IPS-20b (cell line): ENCODE measurements around the gene SFTPB.
"Not testable (repeated sequence)": the region's sequence is repeated elsewhere in the genome, so short reads cannot be mapped to it uniquely, and the experiment has no call there.

ENCODE experiments used
- H3K27ac ChIP-seq: one replicate; pipeline ENCODE4 v1.5.1; 2013; ENCODE audit warnings: low read length
- H3K27me3 ChIP-seq: 2 replicates; pipeline ENCODE4 v1.6.1; 2013; ENCODE audit warnings: mild to moderate bottlenecking, low read length, inconsistent platforms; ENCODE audit not compliant: insufficient read depth
- H3K36me3 ChIP-seq: 2 replicates; pipeline ENCODE4 v1.6.1; 2013; ENCODE audit warnings: low read depth, mild to moderate bottlenecking, inconsistent platforms, low read length, moderate library complexity; ENCODE audit not compliant: insufficient read depth
- H3K4me1 ChIP-seq: 2 replicates; pipeline ENCODE4 v1.6.1; 2013; ENCODE audit warnings: mild to moderate bottlenecking, control low read depth, inconsistent platforms, low read length, moderate library complexity; ENCODE audit not compliant: insufficient read depth
- H3K4me3 ChIP-seq: 2 replicates; pipeline ENCODE4 v1.5.1; 2013; ENCODE audit warnings: mild to moderate bottlenecking, low read length, inconsistent platforms
- H3K9ac ChIP-seq: 2 replicates; pipeline ENCODE4 v1.6.1; 2013; ENCODE audit warnings: low read depth, mild to moderate bottlenecking, inconsistent platforms, low read length, moderate library complexity
- H3K9me3 ChIP-seq: 2 replicates; pipeline ENCODE4 v1.6.1; 2013; ENCODE audit warnings: mild to moderate bottlenecking, low read depth, low read length, inconsistent platforms; ENCODE audit not compliant: insufficient read depth

The SFTPB gene

DNA sequence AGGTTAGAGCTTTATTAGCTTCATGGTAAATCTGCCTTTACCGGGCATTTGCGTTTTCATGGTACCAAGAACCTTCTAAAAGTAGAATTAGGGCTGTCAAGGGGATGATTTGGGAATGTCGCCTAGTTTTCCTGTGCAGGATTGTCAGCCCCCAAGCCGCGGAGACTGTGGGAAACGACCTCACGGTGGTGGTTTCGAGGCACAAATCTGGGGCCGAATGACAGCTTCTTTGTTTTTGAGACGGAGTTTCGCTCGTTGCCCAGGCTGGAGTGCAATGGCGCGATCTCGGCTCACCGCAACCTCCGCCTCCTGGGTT lies 52.6 kb downstream of the SFTPB start:
- Histone ChIP-seq H3K27ac (no peak overlapping the region), H3K9ac (peak overlapping the region; percentile 90; the same call in 1 of the 2 replicates), H3K27me3 (no peaks in the 10 kb centered on the region), H3K4me1 (peaks cover 4% of the 10 kb centered on the region; the same call in 1 of the 2 replicates), H3K9me3 (no peaks in the 10 kb centered on the region), H3K4me3 (no peak overlapping the region; the same call in 1 of the 2 replicates), H3K36me3 (peaks cover 28% of the 10 kb centered on the region)

DNA sequence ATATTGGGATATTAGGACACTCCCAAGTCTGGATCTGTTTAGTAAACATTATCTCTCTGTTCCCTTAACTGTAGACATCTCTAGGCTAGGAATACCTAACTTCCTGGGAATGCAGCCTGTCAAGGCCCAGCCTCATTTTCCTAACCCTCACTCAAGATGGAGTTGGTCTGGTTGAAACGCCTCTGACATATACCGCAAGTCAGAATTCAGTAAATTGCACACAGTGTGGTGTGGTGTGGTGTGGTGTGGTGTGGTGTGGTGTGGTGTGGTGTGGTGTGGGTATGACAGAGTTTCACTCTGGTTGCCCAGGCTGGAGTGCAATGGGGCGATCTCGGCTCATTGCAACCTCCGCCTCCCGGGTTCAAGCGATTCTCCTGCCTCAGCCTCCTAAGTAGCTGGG lies 53.2 kb downstream of the SFTPB start:
- H3K4me1 ChIP-seq, H3K27ac ChIP-seq, H3K4me3 ChIP-seq, H3K9ac ChIP-seq, H3K27me3 ChIP-seq, H3K9me3 ChIP-seq: not testable (repeated sequence)
- H3K36me3 ChIP-seq: peaks cover 26% of the 10 kb centered on the region

DNA sequence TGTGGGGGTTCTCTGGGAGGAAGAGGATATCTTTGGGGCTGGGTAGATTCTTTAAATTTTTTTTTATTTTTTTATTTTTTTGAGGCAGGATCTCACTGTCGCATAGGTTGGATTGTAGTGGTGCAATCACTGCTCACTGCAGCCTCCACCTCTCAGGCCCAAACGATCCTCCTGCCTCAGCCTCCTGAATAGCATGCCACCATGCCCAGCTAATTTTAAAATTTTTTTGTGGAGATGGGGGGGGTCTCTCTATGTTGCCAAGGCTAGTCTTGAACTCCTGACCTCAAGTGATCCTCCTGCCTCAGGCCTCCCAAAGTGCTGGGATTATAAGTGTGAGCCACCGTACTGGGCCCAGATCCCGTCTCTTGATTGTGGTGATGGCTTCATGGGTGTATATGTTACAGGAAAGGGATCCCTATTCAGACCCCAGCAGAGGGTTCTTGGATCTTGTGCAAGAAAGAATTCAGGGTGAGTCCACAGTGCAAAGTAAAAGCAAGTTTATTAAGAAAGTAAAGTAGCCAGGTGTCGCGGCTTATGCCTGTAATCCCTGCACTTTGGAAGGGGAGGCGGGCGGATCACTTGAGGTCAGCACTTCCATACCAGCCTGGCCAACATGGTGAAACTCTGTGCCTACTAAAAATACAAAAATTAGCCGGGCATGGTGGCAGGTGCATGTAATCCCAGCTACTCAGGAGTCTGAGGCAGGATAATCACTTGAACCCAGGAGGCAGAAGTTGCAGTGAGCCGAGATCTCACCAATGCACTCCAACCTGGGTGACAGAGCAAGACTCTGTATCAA lies 54.1 kb downstream of the SFTPB start:
- no peak overlapping the region for H3K4me3 ChIP-seq
- no peaks in the 10 kb centered on the region for H3K27me3 ChIP-seq
- H3K9ac ChIP-seq: no peak overlapping the region
- no peak overlapping the region for H3K27ac ChIP-seq
- peaks cover 23% of the 10 kb centered on the region for H3K36me3 ChIP-seq
- H3K9me3 ChIP-seq: no peaks in the 10 kb centered on the region
- peaks cover 4% of the 10 kb centered on the region; the same call in 1 of the 2 replicates for H3K4me1 ChIP-seq

DNA sequence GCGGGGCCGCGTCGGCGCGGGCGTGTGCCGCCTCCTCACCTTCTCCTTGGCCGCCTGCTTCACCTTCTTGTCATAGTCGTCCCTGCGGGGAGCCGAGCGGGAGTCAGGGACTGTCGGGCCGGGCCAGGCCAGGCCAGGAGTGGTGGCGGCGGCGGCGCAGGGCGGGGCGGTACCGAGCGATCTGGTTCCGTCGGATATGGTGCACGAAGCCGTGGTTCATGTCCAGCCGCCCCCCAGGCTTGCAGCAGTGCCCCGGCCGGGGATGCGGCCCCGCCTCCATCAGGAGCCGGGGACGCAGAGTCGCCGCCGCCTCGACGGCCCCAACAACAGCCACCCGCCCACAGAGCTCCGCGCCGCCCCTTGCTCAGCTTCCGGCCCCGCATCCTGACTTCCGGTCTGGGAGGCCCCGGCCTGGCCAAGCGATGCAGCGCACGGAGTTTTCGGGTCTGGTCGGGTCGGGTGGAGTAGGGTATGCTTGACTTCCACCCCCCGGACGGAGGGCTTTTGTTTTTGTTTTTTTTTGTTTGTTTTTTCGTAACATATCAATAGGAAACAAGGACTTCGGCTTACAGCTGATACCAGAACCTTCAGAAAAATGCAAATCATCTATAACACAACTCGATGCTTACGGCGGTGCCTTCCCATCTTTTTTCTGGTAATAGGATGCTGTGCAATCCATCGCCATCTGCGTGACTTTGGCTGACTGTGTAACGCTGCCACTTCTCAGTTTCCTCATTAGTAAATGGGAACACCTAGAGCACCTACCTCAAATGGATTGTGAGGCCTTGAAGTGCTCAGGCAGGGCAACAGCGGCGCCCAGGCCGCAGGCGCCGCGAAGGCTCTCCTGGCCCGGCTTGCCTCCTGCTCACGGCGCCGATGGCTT lies 56.1 kb downstream of the SFTPB start, which contains the start of gene C2orf68:
Gene C2orf68, minus strand, starts transcription at position 362 of the 883 bp plus-strand sequence. Its CDS starts 82 bp downstream, at position 280.
- Histone ChIP-seq H3K36me3 (peaks cover 25% of the 10 kb centered on the region), H3K27me3 (no peaks in the 10 kb centered on the region), H3K9ac (peak within 1 kb of the TSS; percentile 79), H3K4me1 (0 out of 2 replicates have a peak, but pooled peaks cover under 1% of the 10 kb centered on the region), H3K9me3 (no peaks in the 10 kb centered on the region), H3K27ac (peak within 1 kb of the TSS; percentile 34), H3K4me3 (peak within 1 kb of the TSS; percentile 88)

DNA sequence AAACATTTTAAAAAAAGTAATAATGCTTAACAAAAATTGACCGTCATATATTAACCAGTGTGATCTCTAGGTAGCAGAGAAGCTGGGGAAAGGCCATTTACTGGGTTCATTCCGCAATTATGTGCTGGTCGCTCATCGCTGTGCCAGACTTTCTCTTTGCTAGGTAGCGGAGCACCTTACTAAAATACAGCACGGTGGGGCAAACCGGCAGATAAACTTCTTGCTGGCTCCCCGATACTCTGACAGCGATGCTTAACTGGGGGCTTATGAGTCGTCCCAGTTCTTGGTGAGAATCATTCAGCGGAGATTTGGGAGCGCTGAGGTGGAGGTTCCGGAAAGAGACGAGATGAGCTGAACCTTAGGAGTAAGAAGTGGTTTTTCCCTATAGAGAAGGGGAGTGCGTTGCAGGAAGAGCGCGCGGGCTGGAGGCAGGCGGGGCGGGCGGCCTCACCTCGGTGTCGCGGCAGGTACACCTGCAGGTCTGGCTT lies 56.7 kb downstream of the SFTPB start:
- peak overlapping the region; percentile 79 for H3K9ac ChIP-seq
- H3K27ac ChIP-seq: no peak overlapping the region

More for the DNA sequence above, 56.7 kb downstream of the SFTPB start:
- Histone ChIP-seq H3K4me1 (no peaks in the 10 kb centered on the region), H3K9me3 (no peaks in the 10 kb centered on the region), H3K27me3 (no peaks in the 10 kb centered on the region), H3K36me3 (peaks cover 25% of the 10 kb centered on the region), H3K4me3 (peak overlapping the region; percentile 88)
